ENCODE measurements around the gene EEF2K. TPM values are rescaled to one million over a fixed set of nuclear protein-coding genes. Genes with fewer than 3 reads are reported as not detected.
A peak's percentile ranks its signal among the peaks of the same experiment; 100 is the strongest.

Gene EEF2K
- total and polyA plus RNA-seq, 2 of the 13 experiments (the other 11 are each of a cell fraction or from before 2014, with no cell fraction given), result 22.0 to 23.8 TPM

- peak; percentile 98; the same call in 1 of the 2 replicates for TF ChIP-seq CENPBD1 (CRISPR knock-in tag; IDR thresholded peaks at IDR 0.05; ENCODE audit: borderline replicate concordance, low read depth)
- TF ChIP-seq, protein P1, sequence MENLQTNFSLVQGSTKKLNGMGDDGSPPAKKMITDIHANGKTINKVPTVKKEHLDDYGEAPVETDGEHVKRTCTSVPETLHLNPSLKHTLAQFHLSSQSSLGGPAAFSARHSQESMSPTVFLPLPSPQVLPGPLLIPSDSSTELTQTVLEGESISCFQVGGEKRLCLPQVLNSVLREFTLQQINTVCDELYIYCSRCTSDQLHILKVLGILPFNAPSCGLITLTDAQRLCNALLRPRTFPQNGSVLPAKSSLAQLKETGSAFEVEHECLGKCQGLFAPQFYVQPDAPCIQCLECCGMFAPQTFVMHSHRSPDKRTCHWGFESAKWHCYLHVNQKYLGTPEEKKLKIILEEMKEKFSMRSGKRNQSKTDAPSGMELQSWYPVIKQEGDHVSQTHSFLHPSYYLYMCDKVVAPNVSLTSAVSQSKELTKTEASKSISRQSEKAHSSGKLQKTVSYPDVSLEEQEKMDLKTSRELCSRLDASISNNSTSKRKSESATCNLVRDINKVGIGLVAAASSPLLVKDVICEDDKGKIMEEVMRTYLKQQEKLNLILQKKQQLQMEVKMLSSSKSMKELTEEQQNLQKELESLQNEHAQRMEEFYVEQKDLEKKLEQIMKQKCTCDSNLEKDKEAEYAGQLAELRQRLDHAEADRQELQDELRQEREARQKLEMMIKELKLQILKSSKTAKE (CRISPR knock-in tag; IDR thresholded peaks at IDR 0.05; ENCODE audit: borderline replicate concordance), result no peak
- TF ChIP-seq ZFP36L1 (CRISPR knock-in tag; IDR thresholded peaks at IDR 0.05), result peak; percentile 88; the same call in 1 of the 2 replicates
- TF ChIP-seq IKZF1 (IDR thresholded peaks at IDR 0.05), result no peak
- TF ChIP-seq MATR3 (CRISPR knock-in tag; IDR thresholded peaks at IDR 0.05), result 0 out of 2 replicates have a peak, but pooled peaks have one; percentile 45
- no peak for TF ChIP-seq SMAD3 (CRISPR knock-in tag; IDR thresholded peaks at IDR 0.05)
- peak; percentile 94 for TF ChIP-seq MXD4 (CRISPR knock-in tag; IDR thresholded peaks at IDR 0.05)
- TF ChIP-seq RELA (CRISPR knock-in tag; IDR thresholded peaks at IDR 0.05), result peak; percentile 89; the same call in 1 of the 2 replicates
- no peak for TF ChIP-seq CREM (IDR thresholded peaks at IDR 0.05)
- TF ChIP-seq CREM (CRISPR knock-in tag; IDR thresholded peaks at IDR 0.05), result no peak
- TF ChIP-seq ELF4 (CRISPR knock-in tag; IDR thresholded peaks at IDR 0.05; ENCODE audit: borderline replicate concordance), result 0 out of 2 replicates have a peak, but pooled peaks have one; percentile 64
- TF ChIP-seq TFDP2 (CRISPR knock-in tag; IDR thresholded peaks at IDR 0.05), result no peak
- TF ChIP-seq, protein P2, sequence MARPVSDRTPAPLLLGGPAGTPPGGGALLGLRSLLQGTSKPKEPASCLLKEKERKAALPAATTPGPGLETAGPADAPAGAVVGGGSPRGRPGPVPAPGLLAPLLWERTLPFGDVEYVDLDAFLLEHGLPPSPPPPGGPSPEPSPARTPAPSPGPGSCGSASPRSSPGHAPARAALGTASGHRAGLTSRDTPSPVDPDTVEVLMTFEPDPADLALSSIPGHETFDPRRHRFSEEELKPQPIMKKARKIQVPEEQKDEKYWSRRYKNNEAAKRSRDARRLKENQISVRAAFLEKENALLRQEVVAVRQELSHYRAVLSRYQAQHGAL (CRISPR knock-in tag; IDR thresholded peaks at IDR 0.05; ENCODE audit: not compliant biosample characterization), result peak; percentile 52
- TF ChIP-seq CSRNP2 (CRISPR knock-in tag; conservative IDR thresholded peaks at IDR 0.05; ENCODE audit: low read depth), result no peak
- TF ChIP-seq ZBTB20 (CRISPR knock-in tag; IDR thresholded peaks at IDR 0.05; ENCODE audit: borderline replicate concordance, low read depth), result peak; percentile 84; the same call in 1 of the 2 replicates
- TF ChIP-seq PCBP2 (optimal IDR thresholded peaks at IDR 0.05; ENCODE audit: low read depth, low read length, poor library complexity, severe bottlenecking), result no peak
- TF ChIP-seq ZNF878 (CRISPR knock-in tag; IDR thresholded peaks at IDR 0.05), result no peak
- TF ChIP-seq ZNF382 (CRISPR knock-in tag; IDR thresholded peaks at IDR 0.05; ENCODE audit: borderline replicate concordance), result no peak
- 0 out of 2 replicates have a peak, but pooled peaks have one; percentile 79 for TF ChIP-seq ZNF44 (CRISPR knock-in tag; IDR thresholded peaks at IDR 0.05)
- TF ChIP-seq ZBTB43 (CRISPR knock-in tag; conservative IDR thresholded peaks at IDR 0.05), result peak; percentile 90; the same call in 1 of the 2 replicates
- TF ChIP-seq PHF5A (CRISPR knock-in tag; IDR thresholded peaks at IDR 0.05; ENCODE audit: low read depth, unreplicated experiment), result no peak
These were observed 15.8 kb upstream of the EEF2K start (continued) for GRCh38 chr16:22190081-22190775.

Data from HepG2 (cell line).